ENCODE measurements around the gene ZNF689.
"Not testable (repeated sequence)": the region's sequence is repeated elsewhere in the genome, so short reads cannot be mapped to it uniquely, and the experiment has no call there.

Gene ZNF689

GRCh38 chr16:30609926-30610839 is at the start of gene ZNF689:
Gene ZNF689 (minus strand): TSS chr16:30610389. CDS start chr16:30610041, 348 bp downstream.
- DNase-seq: peak; percentile 84

DNA sequence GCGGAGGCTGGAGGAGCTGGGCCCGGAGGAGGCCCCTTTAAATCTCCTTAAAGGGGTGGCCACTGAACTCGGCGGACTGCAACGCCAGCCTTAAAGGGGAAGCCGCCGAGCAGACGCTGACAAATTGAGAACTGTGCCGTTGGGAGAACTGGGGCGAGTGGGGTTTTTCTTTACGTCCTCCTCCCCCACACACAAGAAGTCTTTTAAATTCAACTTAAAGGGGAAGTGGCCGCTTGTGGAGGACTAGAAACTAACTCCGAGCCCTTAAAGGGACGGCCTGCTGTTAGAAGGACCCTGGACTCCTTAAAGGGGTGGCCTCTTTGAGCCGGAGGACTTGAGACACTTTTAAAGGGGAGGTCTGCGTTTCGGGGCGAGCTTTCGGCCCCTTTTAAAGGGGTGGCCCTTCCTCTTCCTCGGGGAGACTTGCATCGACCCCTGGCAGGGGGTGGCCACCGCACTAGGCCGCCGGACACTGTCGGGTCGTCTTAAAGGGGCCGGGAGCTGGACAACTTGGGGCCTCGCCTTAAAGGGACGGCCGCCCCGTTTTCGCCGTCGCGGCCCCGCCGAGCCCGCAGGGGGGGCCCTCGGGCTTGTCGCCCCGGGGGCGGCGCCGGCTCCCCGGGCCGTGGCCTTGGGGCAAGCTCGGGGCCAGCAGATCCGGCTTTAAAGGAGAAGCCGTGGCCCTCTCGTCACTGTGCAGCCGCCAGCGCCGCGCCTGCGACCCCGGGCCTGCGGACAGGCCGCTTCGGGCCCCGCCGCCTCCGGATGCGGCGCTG is 48.7 kb upstream of the ZNF689 start:
- DNase-seq: peak; percentile 86

DNA sequence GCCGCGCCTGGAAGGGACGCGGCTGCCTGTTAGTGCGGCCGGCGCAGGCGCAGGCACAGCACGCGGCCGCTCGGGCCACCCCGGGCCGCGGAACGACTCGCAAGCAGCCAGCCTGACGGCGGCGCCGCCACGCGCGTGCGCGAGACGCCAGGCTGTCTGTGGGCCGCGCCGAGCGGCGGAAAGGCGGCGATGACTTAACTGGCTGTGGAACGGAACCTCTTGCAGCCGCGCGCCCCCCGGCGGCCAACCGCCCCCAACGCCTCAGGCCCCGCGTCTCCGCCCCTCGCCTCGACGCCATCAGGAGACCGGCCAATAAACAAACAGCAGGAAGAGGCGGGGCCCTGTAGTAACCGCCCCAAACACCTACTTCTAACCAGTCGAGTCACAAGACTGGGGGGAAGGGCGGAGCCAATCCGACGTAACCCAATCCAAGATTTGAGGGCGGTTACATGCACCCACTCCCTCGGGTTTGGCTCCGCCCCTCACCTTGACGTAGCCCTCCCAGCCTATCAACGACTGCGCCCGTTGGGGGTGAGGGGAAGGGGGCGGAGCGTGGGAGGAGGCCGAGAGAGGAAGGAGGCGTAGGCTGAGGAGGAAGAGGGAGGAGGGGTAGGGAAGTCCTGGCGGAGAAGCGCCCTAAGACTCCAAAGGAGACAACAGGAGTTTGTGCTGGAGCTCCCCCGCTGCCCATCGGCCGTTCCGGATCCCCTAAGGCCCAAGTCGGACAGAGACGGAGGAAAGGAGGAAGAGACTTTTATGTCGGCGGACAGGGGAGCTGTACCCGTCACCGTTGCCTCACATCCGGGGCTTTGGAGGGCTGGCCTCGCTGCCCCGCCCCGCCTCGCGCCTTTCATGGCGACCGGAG is 47.9 kb upstream of the ZNF689 start, which contains the start of gene FBRS:
TSS of gene FBRS (plus strand) at position 566 of the 865 bp plus-strand sequence. CDS start 1,088 bp downstream, outside the sequence.
- DNase-seq: peak; percentile 100

DNA sequence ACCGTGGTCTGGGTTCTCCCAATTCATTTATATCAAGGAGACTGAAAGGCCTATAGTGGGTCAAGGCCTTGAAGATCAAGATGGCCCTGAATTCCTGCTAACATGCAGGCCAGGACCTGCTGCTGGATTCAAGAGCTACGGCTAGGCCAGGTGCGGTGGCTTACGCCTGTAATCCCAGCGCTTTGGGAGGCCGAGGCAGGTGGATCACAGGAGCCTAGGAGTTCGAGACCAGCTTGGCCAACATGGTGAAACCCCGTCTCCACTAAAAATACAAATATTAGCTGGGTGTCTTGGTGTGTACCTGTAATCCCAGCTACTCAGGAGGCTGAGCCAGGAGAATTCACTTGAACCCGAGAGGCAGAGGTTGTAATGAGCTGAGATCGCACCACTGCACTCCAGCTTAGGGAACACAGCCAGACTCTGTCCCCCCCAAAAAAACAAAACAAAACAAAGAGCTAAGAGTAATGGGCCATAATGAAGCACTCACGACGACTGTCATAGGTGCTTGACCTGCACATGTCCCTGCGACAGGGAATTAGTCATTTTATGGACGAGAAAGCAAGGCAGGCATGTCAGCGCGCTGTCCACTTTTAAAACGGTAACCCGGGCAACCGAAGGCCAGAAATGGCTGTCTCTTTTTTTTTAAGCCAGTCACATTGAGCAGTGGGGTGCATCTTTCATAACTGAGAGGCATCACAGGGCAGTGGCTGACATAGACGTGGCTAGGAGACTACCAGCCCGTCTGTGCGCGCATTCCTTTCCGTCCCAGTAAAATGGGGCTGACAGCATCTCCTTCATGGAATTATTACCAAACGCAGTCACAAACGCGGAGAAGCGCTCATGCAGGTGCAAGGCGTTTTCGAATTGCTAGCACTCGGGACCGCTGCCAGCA is 47.0 kb upstream of the ZNF689 start:
- no peak for DNase-seq

- DNase-seq: no peak
These were observed 46.2 kb upstream of the ZNF689 start for GRCh38 chr16:30656388-30656787.

GRCh38 chr16:30655815-30656347 is 45.7 kb upstream of the ZNF689 start:
- DNase-seq: no peak

DNA sequence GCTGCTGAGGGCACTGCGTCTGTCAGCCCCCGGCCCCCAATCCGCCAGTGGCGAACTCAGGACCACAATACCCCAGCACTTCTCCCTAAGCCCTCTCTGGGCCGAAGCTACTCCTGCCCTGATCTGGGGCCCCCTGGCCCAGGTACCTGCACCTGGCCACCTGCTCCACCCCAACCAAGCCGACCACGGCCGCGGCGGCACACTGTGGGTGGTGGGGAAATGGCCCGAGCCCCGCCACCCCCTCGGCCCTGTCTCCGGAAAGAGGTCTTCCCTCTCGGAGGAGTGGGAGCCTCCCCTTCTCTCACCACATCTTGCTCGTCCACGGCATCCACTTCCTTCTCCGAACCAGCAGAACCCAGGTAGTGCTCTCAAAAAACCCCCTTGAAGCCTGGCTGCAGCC is 44.7 kb upstream of the ZNF689 start:
- no peak for DNase-seq

GRCh38 chr16:30652718-30653117 is 42.5 kb upstream of the ZNF689 start:
- no peak for DNase-seq

DNA sequence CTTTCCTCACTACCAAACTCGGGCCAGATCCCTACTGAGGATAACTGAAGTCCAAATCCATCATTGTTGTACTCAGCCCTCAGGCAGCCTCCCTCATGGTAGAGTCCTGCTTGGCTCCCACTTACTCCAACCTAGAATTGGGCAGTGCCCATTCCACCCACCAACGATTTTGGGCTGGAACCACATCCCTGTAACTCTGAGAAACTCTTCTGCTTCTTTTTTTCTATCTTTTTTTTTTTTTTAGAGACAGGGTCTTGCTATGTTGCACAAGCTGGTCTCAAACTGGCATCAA is 41.8 kb upstream of the ZNF689 start:
- DNase-seq: no peak

GRCh38 chr16:30651124-30652004 is 41.2 kb upstream of the ZNF689 start:
- DNase-seq: peak; percentile 77

- peak; percentile 98 for DNase-seq
These were observed 40.4 kb upstream of the ZNF689 start, which contains the start of gene PRR14 for GRCh38 chr16:30650369-30651123. Gene PRR14 (plus strand): TSS chr16:30650960. CDS start chr16:30651646, 686 bp downstream.

DNA sequence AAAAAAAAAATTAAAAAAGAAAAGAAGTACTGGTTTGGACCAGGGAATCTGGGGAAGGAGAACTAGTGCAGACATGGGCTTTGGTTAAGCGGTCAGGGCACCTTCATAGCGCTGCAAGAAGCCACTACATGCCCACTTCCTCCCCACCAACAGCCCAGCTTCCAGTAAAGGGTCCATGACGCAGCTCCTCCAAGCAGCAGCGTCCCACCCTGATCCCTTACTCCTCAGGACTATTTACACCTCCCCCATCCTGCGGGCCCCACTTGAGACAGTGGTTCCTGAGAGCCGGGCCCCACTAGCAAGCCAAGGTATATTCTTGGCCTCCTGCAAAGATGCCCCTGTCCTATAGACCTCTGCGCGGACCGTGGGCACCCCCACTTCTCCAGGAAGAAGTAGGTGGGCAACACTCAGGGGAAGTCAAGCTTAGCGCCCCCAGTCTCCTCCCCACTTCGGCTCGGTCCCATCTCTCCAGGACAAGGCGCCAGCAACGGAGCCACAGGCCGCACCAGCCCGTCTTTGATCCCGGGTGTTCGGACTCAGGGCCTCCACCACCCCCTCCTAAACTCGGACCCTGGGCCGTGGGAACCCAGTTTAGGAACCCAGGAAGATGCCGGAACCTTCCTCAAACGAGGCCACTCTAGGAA is 39.7 kb upstream of the ZNF689 start:
- DNase-seq: no peak

- DNase-seq: no peak
These were observed 37.0 kb upstream of the ZNF689 start for GRCh38 chr16:30647274-30647571.

DNA sequence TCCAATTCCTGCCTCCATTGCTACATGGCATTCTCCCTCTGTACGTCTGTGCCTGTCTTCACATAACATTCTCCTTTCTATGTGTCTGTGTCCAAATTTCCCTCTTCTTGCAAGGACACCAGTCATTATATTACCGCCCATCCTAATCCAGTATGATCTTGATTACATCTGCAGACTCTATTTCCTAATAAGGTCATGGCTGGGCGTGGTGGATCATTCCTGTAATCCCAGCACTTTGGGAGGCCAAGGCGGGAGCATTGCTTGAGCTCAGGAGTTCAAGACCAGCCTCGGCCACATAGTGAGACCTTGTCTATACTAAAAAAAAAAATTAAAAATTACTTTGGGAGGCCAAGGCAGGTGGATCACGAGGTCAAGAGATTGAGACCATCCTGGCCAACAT is 35.5 kb upstream of the ZNF689 start:
- DNase-seq: no peak

DNA sequence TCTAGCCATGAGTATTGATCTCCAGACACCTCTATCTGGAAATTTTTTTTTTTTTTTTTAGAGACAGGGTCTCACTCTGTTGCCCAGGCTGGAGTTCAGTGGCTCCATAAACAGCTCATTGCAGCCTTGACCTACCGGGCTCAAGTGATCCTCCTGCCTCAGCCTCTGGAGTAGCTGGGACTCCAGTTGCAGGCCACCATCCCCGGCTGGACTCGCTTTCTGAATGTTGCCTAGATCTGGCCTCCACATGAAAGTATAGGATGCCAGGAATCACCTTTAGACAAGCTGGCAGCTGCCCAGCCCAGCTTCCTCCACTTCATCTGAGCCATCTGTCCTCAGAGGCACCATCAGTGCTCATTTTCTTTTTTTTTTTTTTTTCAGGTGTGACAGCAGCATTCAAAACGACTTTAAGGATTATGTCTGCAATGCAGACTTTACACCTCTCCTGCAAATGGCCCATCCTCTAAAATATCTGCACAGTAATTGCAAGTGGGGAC is 34.2 kb upstream of the ZNF689 start:
- no peak for DNase-seq

DNA sequence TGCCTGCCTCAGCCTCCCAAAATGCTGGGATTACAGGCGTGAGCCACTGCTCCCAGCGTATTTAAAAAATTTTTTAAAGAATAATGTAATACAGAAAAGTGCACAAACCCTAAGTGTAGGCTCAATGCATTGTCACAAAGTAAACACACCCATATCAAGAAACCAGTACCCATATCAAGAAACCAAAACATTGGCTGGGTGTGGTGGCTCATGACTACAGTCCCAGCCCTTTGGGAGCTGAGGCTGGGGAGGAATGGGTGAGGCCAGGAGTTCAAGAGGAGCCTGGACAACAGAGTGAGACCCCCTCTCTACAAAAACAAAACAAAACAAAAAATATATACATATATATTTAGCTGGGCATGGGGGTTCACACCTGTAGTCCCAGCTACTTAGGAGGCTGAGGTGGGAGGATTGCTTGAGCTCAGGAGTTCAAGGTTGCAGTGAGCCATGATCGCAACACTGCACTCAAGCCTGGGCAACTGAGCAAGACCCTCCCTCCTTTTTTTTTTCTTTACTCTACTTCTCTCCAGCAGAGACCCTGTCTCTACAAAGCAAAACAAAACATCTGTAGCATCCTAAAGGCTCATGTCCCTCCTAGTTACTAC is 31.3 kb upstream of the ZNF689 start:
- no peak for DNase-seq

GRCh38 chr16:30637944-30638343 is 27.8 kb upstream of the ZNF689 start:
- DNase-seq: no peak

DNA sequence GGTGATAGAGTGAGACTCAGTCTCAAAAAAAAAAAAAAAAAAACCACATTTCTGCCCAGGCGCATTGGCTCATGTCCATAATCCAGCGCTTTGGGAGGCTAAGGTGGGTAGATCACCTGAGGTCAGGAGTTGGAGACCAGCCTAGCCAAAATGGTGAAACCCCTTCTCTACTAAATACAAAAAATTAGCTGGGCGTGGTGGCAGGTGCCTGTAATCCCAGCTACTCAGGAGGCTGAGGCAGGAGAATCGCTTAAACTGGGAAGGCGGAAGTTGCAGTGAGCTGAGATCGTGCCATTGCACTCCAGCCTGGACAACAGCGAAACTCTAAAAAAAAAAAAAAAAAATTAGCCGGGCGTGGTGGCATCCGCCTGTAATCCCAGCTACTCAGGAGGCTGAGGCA is 26.9 kb upstream of the ZNF689 start:
- not testable (repeated sequence) for DNase-seq

DNA sequence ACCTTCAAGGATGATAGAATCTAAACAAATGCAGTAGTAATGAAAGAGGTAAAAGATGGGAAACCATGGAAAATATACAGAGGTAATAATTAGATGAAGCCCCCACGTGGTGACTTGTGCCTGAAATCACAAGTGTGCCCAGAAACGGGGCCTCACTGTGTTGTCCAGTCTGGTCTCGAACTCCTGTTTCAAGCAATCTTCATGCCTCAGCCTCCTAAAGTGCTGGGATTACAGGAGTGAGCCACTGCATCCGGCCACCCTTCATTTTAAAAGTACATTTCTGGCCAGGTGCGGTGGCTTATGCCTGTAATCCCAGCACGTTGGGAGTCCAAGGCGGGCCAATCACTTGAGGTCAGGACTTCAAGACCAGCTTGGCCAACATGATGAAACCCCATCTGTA is 26.4 kb upstream of the ZNF689 start:
- DNase-seq: no peak

Measured in NK-92 treated with Interleukin-12 subunit alpha and Interleukin-12 subunit beta, amount 100 ng/mL, for 24 hours (cell line).